Adrenal gland (tissue), 5 donors: ENCODE results near the gene VEGFB.

Experiments used
- CTCF ChIP-seq, 6 experiments: fragments of 450-650 bp in 4 of 6; fragments of 200-600 bp in 2 of 6; sonication (generic) in 1 of 6; IDR thresholded peaks; 1 replicate in 5 of 6; 2 replicates in 1 of 6; pipeline versions ENCODE4 v1.5.1 to v1.8.0; 2016 to 2021; ENCODE audit warnings: antibody characterized with exemption in 6 of 6, mild to moderate bottlenecking in 2 of 6, moderate library complexity in 1 of 6
- POLR2A ChIP-seq, 2 donors: fragments of 450-650 bp; IDR thresholded peaks; one replicate each; pipeline ENCODE4 v1.6.1; 2017; ENCODE audit warnings: antibody characterized with exemption in 2 of 2, mild to moderate bottlenecking in 2 of 2, moderate library complexity in 1 of 2
- donor health status: DM: no; HTN: no; CAD: no.

- no peak for TF ChIP-seq CTCF (IDR thresholded peaks at IDR 0.05)
- TF ChIP-seq POLR2A (IDR thresholded peaks at IDR 0.05), result no peak
These were observed 23.1 kb upstream of the VEGFB start for GRCh38 chr11:64211181-64211872.
